ENCODE data around the gene NEAT1. TPM values are rescaled to one million over a fixed set of nuclear protein-coding genes. Genes with fewer than 3 reads are reported as not detected.

Gene NEAT1
- total RNA-seq, 2 donors from 2014 or later, result 742 to 1,004 TPM

- intact Hi-C loops (cut with DNase I), result loop anchor here in 1 of 2 donors (2.0 kb wide), 1 partner anchor 78 kb away; no protein-coding TSS in a partner anchor
- peak; percentile 99 for DNase-seq (ENCODE audit: low spot score)
Observed at GRCh38 chr11:65418681-65419459, 3.7 kb upstream of the NEAT1 start.

DNA sequence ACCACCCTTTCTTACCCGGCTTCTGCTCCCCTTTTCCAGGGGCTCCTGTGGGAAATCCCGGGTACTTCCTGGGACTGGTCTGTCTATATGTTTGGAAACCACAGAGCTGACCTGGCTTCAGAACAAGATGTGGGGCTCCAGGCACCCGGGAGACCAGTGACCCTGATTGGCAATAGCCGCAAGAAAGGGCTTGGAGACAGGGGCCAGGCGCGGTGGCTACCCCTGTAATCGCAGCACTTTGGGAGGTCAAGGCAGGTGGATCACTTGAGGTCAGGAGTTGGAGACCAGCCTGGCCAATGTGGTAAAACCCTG, 3.2 kb upstream of the NEAT1 start:
- intact Hi-C loops (cut with DNase I), result loop anchor here in 1 of 2 donors (2.0 kb wide), 1 partner anchor 77 kb away; no protein-coding TSS in a partner anchor
- DNase-seq (ENCODE audit: low spot score), result peak; percentile 81

GRCh38 chr11:65419772-65420481, 2.7 kb upstream of the NEAT1 start:
- intact Hi-C loops (cut with DNase I), result loop anchor here in 1 of 2 donors (2.0 kb wide), 1 partner anchor 77 kb away; no protein-coding TSS in a partner anchor
- DNase-seq (ENCODE audit: low spot score), result peak; percentile 96

GRCh38 chr11:65420506-65420905, 2.1 kb upstream of the NEAT1 start:
- no peak for DNase-seq (ENCODE audit: low spot score)

GRCh38 chr11:65420979-65421793, 1.4 kb upstream of the NEAT1 start:
- intact Hi-C loops (cut with DNase I), result no loop called here
- DNase-seq (ENCODE audit: low spot score), result peak; percentile 97

More at GRCh38 chr11:65420506-65420905, 2.1 kb upstream of the NEAT1 start:
- intact Hi-C loops (cut with DNase I), result no loop called here

DNA sequence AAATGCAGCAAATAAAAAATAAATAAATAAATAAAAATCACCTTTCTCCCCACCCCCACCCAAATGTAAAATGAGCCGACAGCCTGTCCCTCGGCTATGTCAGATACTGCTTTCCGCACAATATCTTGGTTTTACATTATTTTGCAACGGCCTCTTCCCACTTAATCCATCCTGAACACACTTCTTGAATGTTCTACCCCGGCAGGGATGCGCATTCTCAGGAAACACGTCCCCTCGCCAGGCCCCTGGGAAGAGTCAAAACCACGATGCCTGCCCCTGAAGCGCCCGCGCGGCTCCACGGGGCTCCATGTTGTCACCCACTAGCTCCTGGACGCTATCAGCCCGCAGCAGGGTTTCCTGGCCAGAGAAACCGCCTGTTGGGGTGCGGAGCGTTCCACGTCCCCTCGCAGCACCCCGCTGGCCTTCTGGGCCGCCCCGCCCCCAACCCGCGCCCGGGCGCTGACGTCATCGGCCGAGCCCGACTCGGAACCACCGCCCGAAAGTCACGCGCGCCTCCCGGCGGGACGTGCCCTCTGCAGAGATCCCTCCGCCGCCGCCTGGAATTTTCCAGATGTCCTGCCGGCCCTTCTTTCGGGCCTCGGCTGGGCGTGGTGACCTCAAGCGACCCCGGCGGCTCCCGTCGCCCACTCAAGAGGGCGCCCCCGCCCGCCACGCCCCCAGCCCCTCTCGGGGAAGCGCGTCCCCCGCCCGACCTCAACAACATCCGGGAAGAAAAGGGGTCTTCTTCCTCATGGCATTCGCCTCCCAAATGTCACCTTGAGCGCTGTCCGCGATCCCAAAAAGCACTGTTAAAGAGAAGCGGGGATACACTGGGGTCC, 585 bp upstream of the NEAT1 start:
- DNase-seq (ENCODE audit: low spot score), result peak; percentile 100
- intact Hi-C loops (cut with DNase I), result loop anchor here in 1 of 2 donors (2.0 kb wide), 1 partner anchor 77 kb away; the partner anchor contains the start of gene MALAT1

DNA sequence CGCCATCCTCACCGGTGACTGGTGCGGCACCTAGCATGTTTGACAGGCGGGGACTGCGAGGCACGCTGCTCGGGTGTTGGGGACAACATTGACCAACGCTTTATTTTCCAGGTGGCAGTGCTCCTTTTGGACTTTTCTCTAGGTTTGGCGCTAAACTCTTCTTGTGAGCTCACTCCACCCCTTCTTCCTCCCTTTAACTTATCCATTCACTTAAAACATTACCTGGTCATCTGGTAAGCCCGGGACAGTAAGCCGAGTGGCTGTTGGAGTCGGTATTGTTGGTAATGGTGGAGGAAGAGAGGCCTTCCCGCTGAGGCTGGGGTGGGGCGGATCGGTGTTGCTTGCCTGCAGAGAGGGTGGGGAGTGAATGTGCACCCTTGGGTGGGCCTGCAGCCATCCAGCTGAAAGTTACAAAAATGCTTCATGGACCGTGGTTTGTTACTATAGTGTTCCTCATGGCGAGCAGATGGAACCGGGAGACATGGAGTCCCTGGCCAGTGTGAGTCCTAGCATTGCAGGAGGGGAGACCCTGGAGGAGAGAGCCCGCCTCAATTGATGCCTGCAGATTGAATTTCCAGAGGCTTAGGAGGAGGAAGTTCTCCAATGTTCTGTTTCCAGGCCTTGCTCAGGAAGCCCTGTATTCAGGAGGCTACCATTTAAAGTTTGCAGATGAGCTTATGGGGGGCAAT, 1.1 kb downstream of the NEAT1 start:
- intact Hi-C loops (cut with DNase I), result loop anchor here in 1 of 2 donors (2.0 kb wide), 1 partner anchor 75 kb away; the partner anchor contains the start of gene MALAT1
- DNase-seq (ENCODE audit: low spot score), result peak; percentile 80

GRCh38 chr11:65424205-65425104, 1.9 kb downstream of the NEAT1 start:
- intact Hi-C loops (cut with DNase I), result loop anchor here in 1 of 2 donors (5.0 kb wide), 1 partner anchor 83 kb away; no protein-coding TSS in a partner anchor
- peak; percentile 88 for DNase-seq (ENCODE audit: low spot score)

- peak; percentile 77 for DNase-seq (ENCODE audit: low spot score)
- intact Hi-C loops (cut with DNase I), result loop anchor here in 1 of 2 donors (5.0 kb wide), 1 partner anchor 82 kb away; no protein-coding TSS in a partner anchor
Observed at GRCh38 chr11:65425105-65425970, 2.7 kb downstream of the NEAT1 start.

DNA sequence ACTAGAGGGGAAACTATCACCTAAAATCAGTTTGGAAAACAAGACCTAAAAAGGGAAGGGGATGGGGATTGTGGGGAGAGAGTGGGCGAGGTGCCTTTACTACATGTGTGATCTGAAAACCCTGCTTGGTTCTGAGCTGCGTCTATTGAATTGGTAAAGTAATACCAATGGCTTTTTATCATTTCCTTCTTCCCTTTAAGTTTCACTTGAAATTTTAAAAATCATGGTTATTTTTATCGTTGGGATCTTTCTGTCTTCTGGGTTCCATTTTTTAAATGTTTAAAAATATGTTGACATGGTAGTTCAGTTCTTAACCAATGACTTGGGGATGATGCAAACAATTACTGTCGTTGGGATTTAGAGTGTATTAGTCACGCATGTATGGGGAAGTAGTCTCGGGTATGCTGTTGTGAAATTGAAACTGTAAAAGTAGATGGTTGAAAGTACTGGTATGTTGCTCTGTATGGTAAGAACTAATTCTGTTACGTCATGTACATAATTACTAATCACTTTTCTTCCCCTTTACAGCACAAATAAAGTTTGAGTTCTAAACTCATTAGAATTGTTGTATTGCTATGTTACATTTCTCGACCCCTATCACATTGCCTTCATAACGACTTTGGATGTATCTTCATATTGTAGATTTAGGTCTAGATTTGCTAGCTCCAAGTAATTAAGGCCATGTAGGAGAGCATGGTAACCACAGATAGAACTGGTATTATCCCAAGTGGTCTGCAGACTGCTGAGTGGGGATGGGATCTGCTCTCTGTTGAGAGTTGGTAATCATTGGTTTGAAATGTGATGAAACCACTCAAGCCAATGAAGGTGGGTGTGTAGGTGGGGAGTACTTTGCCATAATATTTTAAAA, 3.6 kb downstream of the NEAT1 start:
- intact Hi-C loops (cut with DNase I), result loop anchor here in 1 of 2 donors (5.0 kb wide), 1 partner anchor 81 kb away; no protein-coding TSS in a partner anchor
- no peak for DNase-seq (ENCODE audit: low spot score)

DNA sequence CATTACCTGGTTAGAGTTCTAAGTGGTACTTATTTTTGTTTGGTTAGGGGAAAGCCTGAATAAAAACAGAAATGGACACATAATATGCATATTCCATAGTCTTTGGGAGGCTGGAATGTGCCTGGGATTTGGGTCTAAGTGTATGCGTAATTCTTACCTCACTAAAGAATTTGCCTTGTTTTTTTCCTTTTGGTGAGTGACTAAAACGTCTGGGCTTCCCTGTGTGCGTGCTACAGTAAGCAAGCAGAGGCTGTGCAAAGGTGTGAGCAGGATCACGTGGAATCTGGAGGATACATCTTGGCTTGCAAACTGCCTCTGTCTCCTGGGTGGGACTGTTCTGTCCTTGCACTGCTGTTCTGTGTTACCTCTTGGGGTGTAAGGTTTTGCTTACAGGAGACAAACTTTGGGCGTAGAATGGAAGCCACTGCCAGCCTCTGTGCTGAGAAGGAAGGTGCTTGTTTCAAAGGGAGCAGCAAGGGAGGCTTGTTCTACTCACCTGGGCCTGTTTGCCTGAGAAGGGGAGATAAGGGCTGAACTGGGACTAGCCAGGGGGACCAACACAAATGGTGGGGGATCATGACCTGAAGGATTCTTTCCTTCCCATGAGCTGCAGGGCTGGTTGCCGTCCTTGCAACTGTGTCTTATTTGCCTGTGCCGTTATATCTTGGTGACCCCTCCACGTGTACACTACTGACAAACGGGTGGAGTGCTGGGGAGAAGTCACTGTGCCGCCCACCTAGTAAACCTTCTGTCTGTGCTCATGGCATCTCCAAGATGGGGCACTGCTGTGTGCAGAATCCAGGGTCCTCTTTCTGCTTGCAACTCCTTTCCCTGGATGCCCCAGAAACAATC, 4.5 kb downstream of the NEAT1 start:
- DNase-seq (ENCODE audit: low spot score), result peak; percentile 83
- intact Hi-C loops (cut with DNase I), result loop anchor here in 1 of 2 donors (5.0 kb wide), 1 partner anchor 80 kb away; no protein-coding TSS in a partner anchor

DNA sequence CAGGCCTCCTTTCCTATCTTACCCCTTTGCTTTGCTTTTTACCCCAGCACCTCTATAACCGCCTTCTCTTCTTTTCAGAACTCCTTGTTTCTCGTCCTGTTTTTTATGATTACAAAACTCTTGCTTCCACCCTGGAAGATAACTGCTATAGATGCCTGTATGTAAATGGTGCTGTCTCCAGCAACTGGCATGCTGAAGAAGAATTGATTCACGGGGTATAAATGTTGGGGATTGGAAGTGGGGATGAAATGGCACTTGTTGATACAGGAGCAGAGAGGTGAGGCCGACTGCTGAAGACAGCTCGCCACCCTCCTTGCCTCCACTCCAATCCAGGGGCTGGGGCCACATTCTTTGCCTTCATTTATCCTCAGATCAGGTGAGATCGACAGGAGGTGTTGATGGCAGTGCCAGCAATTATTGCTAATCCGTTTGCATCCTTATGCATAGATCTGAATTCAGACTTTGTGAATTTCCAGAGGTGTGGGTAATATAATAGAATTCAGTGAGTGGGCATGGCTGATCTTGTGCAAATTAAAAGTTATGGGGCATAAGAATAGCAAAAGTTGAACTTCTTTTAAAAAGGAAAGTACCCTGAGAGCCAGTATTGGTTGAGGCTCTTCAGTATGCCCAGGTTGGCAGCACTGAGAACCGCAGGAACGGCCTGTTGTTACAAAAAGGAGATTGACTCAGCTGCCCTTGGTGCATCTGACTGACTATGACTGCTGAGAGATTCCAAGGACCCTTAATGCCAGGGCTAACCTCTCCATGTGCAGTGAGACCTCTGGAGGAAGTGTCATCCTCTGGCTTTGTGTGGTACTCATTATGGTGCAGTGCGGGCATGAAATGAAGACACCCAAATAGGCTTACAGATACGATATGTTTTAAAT, 5.3 kb downstream of the NEAT1 start:
- intact Hi-C loops (cut with DNase I), result loop anchor here in 1 of 2 donors (5.0 kb wide), 1 partner anchor 79 kb away; no protein-coding TSS in a partner anchor
- peak; percentile 85 for DNase-seq (ENCODE audit: low spot score)

GRCh38 chr11:65428578-65429067, 6.0 kb downstream of the NEAT1 start:
- peak; percentile 86 for DNase-seq (ENCODE audit: low spot score)
- intact Hi-C loops (cut with DNase I), result loop anchor here in 1 of 2 donors (5.0 kb wide), 1 partner anchor 79 kb away; no protein-coding TSS in a partner anchor

All from posterior vena cava (tissue), 2 donors.